CD14-positive monocyte (primary cell): ENCODE results near the gene C9orf78. TPM values are rescaled to one million over a fixed set of nuclear protein-coding genes. Genes with fewer than 3 reads are reported as not detected.

Experiments
- DNase-seq, 3 donors: peaks; one replicate each; pipeline ENCODE4 v3.0.0-alpha.2; 2011 to 2022
- H2AFZ ChIP-seq: 2 replicates; pipeline ENCODE4 v1.6.0; 2012; ENCODE audit warnings: mild to moderate bottlenecking, low read depth, low read length, inconsistent platforms; ENCODE audit not compliant: insufficient read depth, poor library complexity, severe bottlenecking
- H3K27ac ChIP-seq, 2 donors: 1 replicate in 1 of 2; 2 replicates in 1 of 2; pipeline ENCODE4 v1.5.1; 2012 to 2013; ENCODE audit warnings: low read length in 2 of 2, control low read depth in 1 of 2, inconsistent platforms in 1 of 2, low read depth in 1 of 2, mild to moderate bottlenecking in 1 of 2
- H3K27me3 ChIP-seq, 2 donors: one replicate each; pipeline versions ENCODE4 v1.6.0 to v1.6.1; 2011 to 2013; ENCODE audit warnings: low read length in 2 of 2; ENCODE audit not compliant: control insufficient read depth in 2 of 2, insufficient read depth in 2 of 2
- H3K36me3 ChIP-seq, 2 donors: replicated peaks in 1 of 2; 1 replicate in 1 of 2; 2 replicates in 1 of 2; pipeline versions ENCODE4 v1.5.1 to v1.6.1; 2012 to 2013; ENCODE audit warnings: low read length in 2 of 2, control low read depth in 1 of 2, inconsistent platforms in 1 of 2, mild to moderate bottlenecking in 1 of 2; ENCODE audit not compliant: insufficient read depth in 2 of 2, control insufficient read depth in 1 of 2
- H3K4me1 ChIP-seq, 2 donors: 1 replicate in 1 of 2; 2 replicates in 1 of 2; pipeline versions ENCODE4 v1.5.1 to v1.6.1; 2012 to 2013; ENCODE audit warnings: low read length in 2 of 2, control low read depth in 1 of 2, inconsistent platforms in 1 of 2, mild to moderate bottlenecking in 1 of 2, moderate library complexity in 1 of 2; ENCODE audit not compliant: insufficient read depth in 2 of 2, control insufficient read depth in 1 of 2
- H3K4me2 ChIP-seq: replicated peaks from 2 replicates; pipeline ENCODE3; 2012; ENCODE audit warnings: low read length, moderate library complexity, mild to moderate bottlenecking; ENCODE audit not compliant: poor library complexity, severe bottlenecking; ENCODE audit errors: extremely low read depth
- H3K4me3 ChIP-seq, 3 experiments: fragments of 200-600 bp in 1 of 3; sonication (generic) in 1 of 3; replicated peaks in 1 of 3; 1 replicate in 2 of 3; 2 replicates in 1 of 3; pipeline ENCODE4 v1.5.1; 2011 to 2013; ENCODE audit warnings: low read length in 3 of 3, mild to moderate bottlenecking in 3 of 3, control low read depth in 2 of 3, low read depth in 2 of 3, inconsistent platforms in 1 of 3, moderate library complexity in 1 of 3
- H3K79me2 ChIP-seq: 2 replicates; pipeline ENCODE4 v1.6.0; 2012; ENCODE audit warnings: mild to moderate bottlenecking, control low read depth, inconsistent platforms, low read length, moderate library complexity; ENCODE audit not compliant: insufficient read depth
- H3K9ac ChIP-seq: 2 replicates; pipeline ENCODE4 v1.6.0; 2017; ENCODE audit warnings: low read length, mild to moderate bottlenecking; ENCODE audit not compliant: insufficient read depth, poor library complexity, severe bottlenecking
- H3K9me3 ChIP-seq, 2 donors: replicated peaks in 1 of 2; 1 replicate in 1 of 2; 2 replicates in 1 of 2; pipeline versions ENCODE4 v1.5.1 to v1.6.1; 2012 to 2013; ENCODE audit warnings: low read length in 2 of 2, control low read depth in 1 of 2; ENCODE audit not compliant: control insufficient read depth in 1 of 2, insufficient read depth in 1 of 2
- H4K20me1 ChIP-seq: 2 replicates; pipeline ENCODE4 v1.6.0; 2012; ENCODE audit warnings: mild to moderate bottlenecking, low read length, control low read depth, moderate library complexity; ENCODE audit not compliant: insufficient read depth
- H3K27ac Mint-ChIP-seq, 7 donors: one replicate each; pipeline ENCODE4 v1.8.0; 2020; ENCODE audit warnings: mild to moderate bottlenecking in 7 of 7, mixed read lengths in 7 of 7, moderate library complexity in 6 of 7, inconsistent platforms in 2 of 7
- H3K27me3 Mint-ChIP-seq, 3 donors: one replicate each; pipeline ENCODE4 v1.8.0; 2021 to 2022; ENCODE audit warnings: low read depth in 3 of 3, mild to moderate bottlenecking in 3 of 3, mixed read lengths in 3 of 3, moderate library complexity in 3 of 3, inconsistent platforms in 1 of 3
- H3K36me3 Mint-ChIP-seq, 2 donors: one replicate each; pipeline ENCODE4 v1.8.0; 2020; ENCODE audit warnings: mixed read lengths in 2 of 2, inconsistent platforms in 1 of 2, mild to moderate bottlenecking in 1 of 2
- H3K4me1 Mint-ChIP-seq: one replicate; pipeline ENCODE4 v1.8.0; 2020; ENCODE audit warnings: mild to moderate bottlenecking, mixed read lengths
- H3K4me3 Mint-ChIP-seq, 2 donors: one replicate each; pipeline ENCODE4 v1.8.0; 2020; ENCODE audit warnings: mild to moderate bottlenecking in 2 of 2, mixed read lengths in 2 of 2, moderate library complexity in 1 of 2
- H3K9me3 Mint-ChIP-seq, 7 donors: one replicate each; pipeline ENCODE4 v1.8.0; 2020 to 2022; ENCODE audit warnings: mixed read lengths in 7 of 7, mild to moderate bottlenecking in 6 of 7, moderate library complexity in 6 of 7, inconsistent platforms in 2 of 7
- CTCF ChIP-seq: fragments of 200-600 bp; IDR thresholded peaks from one replicate; pipeline ENCODE4 v1.8.0; 2022; ENCODE audit warnings: antibody characterized with exemption, mild to moderate bottlenecking
- WGBS: methylation state at CpG from one replicate; pipeline ENCODE4 v1.1.5; 2013; ENCODE audit warnings: missing lambda C conversion rate; ENCODE audit not compliant: insufficient coverage; 5-methylcytosine and 5-hydroxymethylcytosine counted together
- intact Hi-C, 2 donors: fragments of 100-400 bp; cut with micrococcal nuclease; formaldehyde crosslinking; loops; one replicate each; pipeline versions ENCODE4 v1.15.0 to v1.15.1; 2023
- polyA plus RNA-seq, 3 donors: library from polyadenylated mRNA; depleted of rRNA in 1 of 3; unstranded in 2 of 3; stranded (reverse) in 1 of 3; fragments of 300-500 nt in 2 of 3; fragments of >200 nt in 1 of 3; fragmentation: Illumina TruSeq in 2 of 3; gene quantifications; 1 replicate in 2 of 3; 2 replicates in 1 of 3; pipeline ENCODE4 v1.2.3, GENCODE V29; 2012 to 2021

The C9orf78 gene
- polyA plus RNA-seq, 3 donors: 53.3 to 82.4 (median 65.5) TPM

- H3K4me1 Mint-ChIP-seq: peaks cover 21% of the 10 kb centered on the region
- no peak for TF ChIP-seq CTCF
- 97% methylated on average over 23 of the region's 24 CpGs for WGBS
- Histone ChIP-seq H3K4me2 (no peak overlapping the region), H3K36me3 (peaks cover 43 to 45% of the 10 kb centered on the region in 2 donors), H4K20me1 (no peaks in the 10 kb centered on the region), H3K4me3 (no peak overlapping the region), H2AFZ (no peak overlapping the region), H3K27me3 (no peaks in the 10 kb centered on the region), H3K79me2 (no peaks in the 10 kb centered on the region), H3K27ac (no peak overlapping the region), H3K9ac (no peak overlapping the region), H3K4me1 (peaks cover 6 to 7% of the 10 kb centered on the region in 2 donors), H3K9me3 (no peaks in the 10 kb centered on the region)
- peaks cover 35 to 68% of the 10 kb centered on the region in 2 donors for H3K36me3 Mint-ChIP-seq
- intact Hi-C loops: no loop called here
- H3K27me3 Mint-ChIP-seq: peaks cover 0 to 2% (median 1%) of the 10 kb centered on the region in 3 donors
- peaks cover 0 to 3% (median 0%) of the 10 kb centered on the region in 7 donors for H3K9me3 Mint-ChIP-seq
- H3K4me3 Mint-ChIP-seq: no peak overlapping the region
- H3K27ac Mint-ChIP-seq: peak overlapping the region in 1 of 7 donors; percentile 22
- no peak for DNase-seq
These were observed 34.8 kb upstream of the C9orf78 start for GRCh38 chr9:129869585-129870501.

DNA sequence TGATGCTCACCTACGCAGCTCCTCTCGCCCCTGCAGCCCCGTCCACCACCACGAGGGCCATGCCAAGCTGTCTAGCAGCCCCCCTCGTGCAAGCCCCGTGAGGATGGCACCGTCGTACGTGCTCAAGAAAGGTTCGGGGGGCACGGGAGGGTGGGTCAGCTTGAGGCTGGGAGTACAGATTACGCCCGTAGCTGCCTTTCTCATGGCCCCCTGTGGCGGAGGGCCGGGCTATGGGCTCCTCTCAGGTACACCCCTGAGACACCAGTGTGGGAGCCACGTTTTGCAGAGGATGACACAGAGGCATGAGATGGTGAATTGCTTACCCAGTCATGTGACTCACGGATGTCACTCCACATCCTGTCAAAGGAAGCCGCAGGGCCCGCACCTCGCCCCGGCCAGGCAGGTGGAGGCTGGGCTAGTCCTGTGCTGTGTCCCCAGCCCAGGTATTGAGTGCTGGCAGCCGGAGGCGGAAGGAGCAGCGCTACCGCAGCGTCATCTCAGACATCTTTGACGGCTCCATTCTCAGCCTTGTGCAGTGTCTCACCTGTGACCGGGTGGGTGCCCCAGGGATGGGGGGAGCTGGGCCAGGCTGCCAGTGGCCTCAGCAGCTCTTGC is 33.9 kb upstream of the C9orf78 start:
- peaks cover 30 to 67% of the 10 kb centered on the region in 2 donors for H3K36me3 Mint-ChIP-seq
- peak overlapping the region in 1 of 7 donors; percentile 37 for H3K27ac Mint-ChIP-seq
- intact Hi-C loops: no loop called here

More for the DNA sequence above, 33.9 kb upstream of the C9orf78 start:
- 81% methylated on average over 23 of the region's 28 CpGs for WGBS
- H3K9me3 ChIP-seq: no peaks in the 10 kb centered on the region
- H3K9me3 Mint-ChIP-seq: peaks cover 0 to 3% (median 0%) of the 10 kb centered on the region in 7 donors
- no peak overlapping the region for H3K4me2 ChIP-seq
- H3K36me3 ChIP-seq: peaks cover 35 to 38% of the 10 kb centered on the region in 2 donors
- H2AFZ ChIP-seq: no peak overlapping the region
- no peaks in the 10 kb centered on the region for H3K79me2 ChIP-seq
- H3K4me1 Mint-ChIP-seq: peaks cover 23% of the 10 kb centered on the region
- no peak for TF ChIP-seq CTCF
- H3K4me3 ChIP-seq: no peak overlapping the region
- peaks cover 6 to 7% of the 10 kb centered on the region in 2 donors for H3K4me1 ChIP-seq
- no peak overlapping the region for H3K27ac ChIP-seq
- no peak for DNase-seq
- H4K20me1 ChIP-seq: no peaks in the 10 kb centered on the region
- H3K27me3 ChIP-seq: no peaks in the 10 kb centered on the region
- no peak overlapping the region for H3K9ac ChIP-seq
- H3K27me3 Mint-ChIP-seq: peaks cover 0 to 3% (median 1%) of the 10 kb centered on the region in 3 donors
- no peak overlapping the region for H3K4me3 Mint-ChIP-seq
